NCI-H187 (cell line): ENCODE results near the gene ENKD1.

ENCODE experiments used
- DNase-seq, 2 experiments: peaks; one replicate each; lab custom pipeline; 2025; lab: John Stamatoyannopoulos, UW

The ENKD1 gene

GRCh38 chr16:67678354-67679023 is 11.9 kb upstream of the ENKD1 start:
- no peak for DNase-seq

GRCh38 chr16:67677712-67678111 is 11.2 kb upstream of the ENKD1 start:
- no peak for DNase-seq

- DNase-seq = no peak
These were observed 10.4 kb upstream of the ENKD1 start for GRCh38 chr16:67676939-67677338.

- DNase-seq = no peak
These were observed 10.0 kb upstream of the ENKD1 start for GRCh38 chr16:67676516-67676915.

- DNase-seq = no peak
These were observed 9.4 kb upstream of the ENKD1 start for GRCh38 chr16:67675999-67676398.

GRCh38 chr16:67675579-67675935 is 9.0 kb upstream of the ENKD1 start:
- DNase-seq = no peak

- no peak for DNase-seq
These were observed 8.5 kb upstream of the ENKD1 start for GRCh38 chr16:67674851-67675578.

- peak in 1 of 2 experiments; percentile 11 for DNase-seq
These were observed 7.4 kb upstream of the ENKD1 start for GRCh38 chr16:67673712-67674580.

GRCh38 chr16:67672739-67673662 is 6.5 kb upstream of the ENKD1 start:
- DNase-seq = peak; percentile 0 to 20

GRCh38 chr16:67672306-67672705 is 5.8 kb upstream of the ENKD1 start:
- DNase-seq = no peak

- no peak for DNase-seq
These were observed 3.0 kb upstream of the ENKD1 start for GRCh38 chr16:67669499-67670101.

- DNase-seq = no peak
These were observed 2.1 kb upstream of the ENKD1 start for GRCh38 chr16:67668495-67669157.

- peak; percentile 31 to 58 for DNase-seq
These were observed 1.4 kb upstream of the ENKD1 start for GRCh38 chr16:67667817-67668494.

- no peak for DNase-seq
These were observed 885 bp upstream of the ENKD1 start for GRCh38 chr16:67667453-67667816.

- DNase-seq = no peak
These were observed 458 bp downstream of the ENKD1 start for GRCh38 chr16:67666032-67666551.

- no peak for DNase-seq
These were observed 952 bp downstream of the ENKD1 start for GRCh38 chr16:67665598-67665997.

GRCh38 chr16:67664871-67665270 is 1.7 kb downstream of the ENKD1 start:
- no peak for DNase-seq

GRCh38 chr16:67664258-67664657 is 2.3 kb downstream of the ENKD1 start:
- no peak for DNase-seq

GRCh38 chr16:67663877-67664222 is 2.7 kb downstream of the ENKD1 start:
- DNase-seq = no peak
